NCI-H1436 treated with DMSO at 0.1 percent for 48 hours (cell line): ENCODE data around the gene SNX27.
A peak's percentile ranks its signal among the peaks of the same experiment; 100 is the strongest.
"Not testable (repeated sequence)": the region's sequence is repeated elsewhere in the genome, so short reads cannot be mapped to it uniquely, and the experiment has no call there.

Experiments
- DNase-seq: peaks from one replicate; lab custom pipeline; 2025; lab: John Stamatoyannopoulos, UW

The SNX27 gene

DNA sequence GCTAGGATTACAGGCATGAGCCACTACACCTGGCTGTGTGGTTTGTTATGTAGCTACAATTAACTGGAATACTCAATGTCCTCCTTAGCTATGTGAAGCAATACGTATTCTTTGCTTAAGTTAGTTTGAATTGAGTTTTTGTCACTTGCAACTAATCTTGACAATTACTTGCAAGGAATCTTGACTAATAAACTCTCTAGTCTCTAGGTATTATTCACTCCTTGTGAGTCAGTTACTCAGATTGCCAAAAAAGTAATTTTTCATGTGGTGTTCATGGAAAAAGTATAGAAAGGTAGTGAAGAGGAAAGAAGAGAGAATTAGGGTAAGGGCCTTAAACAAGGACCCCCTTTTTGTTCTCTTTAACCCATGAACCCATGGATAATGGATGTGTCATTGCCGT, 7.6 kb upstream of the SNX27 start:
- no peak for DNase-seq

DNA sequence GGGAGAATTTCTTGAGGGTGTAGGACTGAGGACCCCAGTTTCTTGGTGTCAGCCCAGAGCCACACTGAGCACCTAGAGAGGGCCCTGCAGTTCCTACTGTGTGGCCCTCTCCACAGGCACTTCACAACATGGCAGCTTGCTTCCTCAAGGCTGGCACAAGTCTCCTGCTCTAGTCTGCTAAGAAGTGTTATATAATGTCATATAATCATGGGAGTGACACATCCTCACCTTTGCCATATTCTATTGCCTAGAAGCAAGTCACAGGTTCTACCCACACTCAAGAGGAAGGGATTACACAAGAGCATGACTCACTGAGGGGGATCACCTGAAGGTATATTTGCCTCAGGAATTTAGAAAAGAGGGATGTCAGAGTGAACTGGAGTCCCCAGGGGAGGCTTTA, 5.5 kb upstream of the SNX27 start:
- no peak for DNase-seq

DNA sequence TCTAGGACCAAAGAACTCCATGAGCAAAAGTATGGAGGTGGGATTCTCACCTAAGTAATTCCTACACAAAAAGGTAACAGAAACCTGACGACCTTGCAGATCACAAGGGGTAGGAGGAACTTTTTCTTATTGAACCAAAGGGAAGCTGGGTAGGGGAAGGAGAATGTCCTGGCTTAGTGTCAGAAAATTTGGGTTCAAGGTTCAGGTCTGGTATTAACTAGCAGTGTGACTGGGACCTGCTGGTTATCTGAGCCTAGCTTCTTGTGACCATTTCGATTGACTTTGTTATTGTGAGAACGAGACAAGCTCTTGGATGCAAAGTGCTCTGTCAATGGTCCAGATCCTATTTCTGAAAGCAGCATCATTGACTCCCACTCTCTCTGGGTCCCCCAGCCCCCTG, 5.0 kb upstream of the SNX27 start:
- no peak for DNase-seq

DNA sequence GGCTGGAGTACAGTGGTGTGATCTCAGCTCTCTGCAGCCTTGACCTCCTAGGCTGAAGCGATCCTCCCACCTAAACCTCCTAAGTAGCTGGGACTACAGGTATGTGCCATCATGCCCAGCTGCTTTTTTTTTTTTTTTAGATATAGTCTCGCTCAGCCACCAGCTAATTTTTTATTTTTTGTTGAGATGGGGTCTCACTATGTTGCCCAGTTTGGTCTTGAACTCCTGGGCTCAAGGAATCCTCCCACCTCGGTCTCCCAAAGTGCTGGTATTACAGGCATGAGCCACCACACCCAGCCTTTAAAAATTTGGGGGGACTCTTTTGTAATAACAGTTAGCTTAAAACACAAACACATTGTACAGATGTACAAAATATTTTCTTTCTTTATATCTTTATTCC, 1.7 kb upstream of the SNX27 start:
- no peak for DNase-seq

DNA sequence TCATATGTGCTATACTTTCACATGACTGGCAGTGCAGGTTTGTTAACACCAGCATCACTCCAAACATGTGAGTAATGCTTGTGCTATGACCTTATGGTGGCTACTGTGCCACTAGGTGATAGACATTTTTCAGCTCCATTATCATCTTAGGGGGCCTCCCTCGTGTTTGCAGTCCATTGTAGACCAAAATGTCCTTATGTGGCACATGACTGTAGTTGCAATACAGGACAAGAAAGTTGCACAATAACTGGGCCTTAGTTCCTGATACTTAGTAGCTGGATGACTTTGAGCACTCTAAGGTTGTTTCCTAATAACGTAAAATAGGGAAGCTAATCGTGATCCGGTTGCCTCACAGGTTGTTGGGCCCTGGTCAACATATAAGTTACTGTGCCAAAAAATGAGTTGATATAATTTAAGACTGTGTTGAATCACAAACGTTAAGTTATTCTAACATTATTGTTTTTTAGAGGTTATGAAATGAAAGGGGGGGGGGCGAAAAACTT, 511 bp upstream of the SNX27 start:
- no peak for DNase-seq

DNA sequence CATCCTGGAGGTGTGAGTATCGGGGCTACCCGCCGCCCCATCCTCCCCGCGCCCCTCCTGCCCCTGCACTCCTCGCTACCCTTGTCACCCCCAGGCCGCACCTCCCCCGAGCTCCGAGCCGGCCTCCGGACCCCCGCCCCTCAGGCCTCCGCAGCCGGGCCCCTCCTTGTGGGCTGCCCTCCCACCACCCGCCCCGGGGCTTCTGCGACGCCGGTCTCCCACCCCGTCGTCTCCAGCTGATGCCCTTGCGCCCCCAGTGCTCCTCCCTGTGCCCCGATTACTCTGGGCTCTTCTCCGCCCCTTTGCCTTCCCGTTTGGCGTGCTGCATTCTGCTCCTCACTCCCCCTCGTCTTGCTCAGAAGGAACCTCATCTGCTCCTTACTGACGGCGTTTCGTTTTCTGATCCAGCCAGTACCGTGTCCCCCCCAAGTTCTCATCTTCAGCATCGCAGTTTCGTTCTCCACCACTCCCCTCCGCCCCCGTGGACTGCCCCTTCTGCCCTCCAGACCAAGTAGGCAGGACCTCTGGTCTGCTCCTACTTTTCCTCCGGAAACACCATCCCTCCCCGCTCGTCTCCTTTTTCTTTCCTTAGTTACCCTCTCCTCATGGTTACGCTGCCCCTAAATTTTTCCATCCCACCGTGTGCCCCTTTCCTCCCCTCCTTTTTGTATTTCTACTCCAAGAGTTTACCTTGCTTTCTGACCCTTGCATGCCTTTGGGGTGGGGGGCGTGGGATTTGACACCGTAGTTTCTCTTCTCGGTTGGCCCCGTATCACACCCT, 841 bp downstream of the SNX27 start:
- DNase-seq: no peak

DNA sequence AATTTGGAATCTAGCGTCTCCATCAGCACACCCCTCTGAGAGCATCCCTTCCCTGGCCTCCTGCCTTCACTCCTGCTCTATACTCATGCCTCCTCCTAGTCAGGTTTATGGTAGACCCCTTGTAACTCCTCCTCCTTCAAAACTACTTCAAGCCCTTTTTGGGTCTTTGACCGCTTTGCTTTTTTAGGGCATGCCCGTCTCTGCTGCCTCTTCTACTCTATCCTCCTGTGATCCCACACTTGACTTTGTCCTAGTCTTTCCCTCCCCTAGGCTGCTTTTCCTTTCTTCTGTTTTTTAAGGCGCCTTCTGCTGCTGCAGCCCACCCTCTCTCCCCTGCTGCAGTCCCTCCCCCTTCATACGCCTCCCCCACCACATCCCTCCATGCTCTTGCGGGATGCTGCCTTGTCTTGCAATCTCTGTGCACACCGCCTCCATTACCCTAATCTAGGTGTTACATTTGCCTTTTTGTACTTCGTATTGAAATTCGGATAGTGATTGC, 1.5 kb downstream of the SNX27 start:
- DNase-seq: no peak

DNA sequence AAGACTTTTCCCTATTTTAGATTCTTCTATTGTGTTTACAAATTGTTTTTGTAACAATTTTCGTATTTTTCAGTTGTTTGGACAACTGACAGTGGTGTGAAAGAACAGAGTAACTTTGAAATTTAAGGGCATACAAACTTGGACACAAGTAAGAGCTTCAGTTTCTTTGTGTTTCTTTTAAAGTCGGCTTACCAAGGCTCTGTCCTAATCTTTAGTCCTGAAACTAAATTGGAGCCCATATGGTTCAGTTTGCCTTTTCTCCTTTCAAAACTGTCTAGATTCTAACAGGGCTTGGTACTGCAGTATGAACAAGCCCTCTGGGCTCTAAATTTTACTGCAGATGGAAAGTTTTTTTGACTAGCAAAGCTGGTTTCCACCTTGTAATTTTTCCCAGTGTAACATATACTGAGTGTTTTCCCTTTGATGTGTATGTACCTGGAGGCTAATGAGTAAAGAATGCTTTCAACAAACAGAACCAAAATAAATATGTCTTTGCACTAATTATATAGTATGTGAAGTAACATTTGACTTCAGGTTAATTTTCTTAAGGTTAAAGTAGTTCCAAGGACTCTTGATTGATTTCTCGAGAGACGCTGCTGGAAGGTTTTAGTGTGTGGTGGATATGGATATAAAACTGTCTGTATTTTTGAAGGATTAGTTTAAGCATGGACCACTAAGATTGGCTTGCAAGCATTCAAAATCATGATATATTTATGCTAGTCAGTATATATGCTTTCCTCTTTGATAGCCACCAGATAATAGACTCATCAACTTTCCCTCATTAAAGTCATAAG, 4.1 kb downstream of the SNX27 start:
- no peak for DNase-seq

DNA sequence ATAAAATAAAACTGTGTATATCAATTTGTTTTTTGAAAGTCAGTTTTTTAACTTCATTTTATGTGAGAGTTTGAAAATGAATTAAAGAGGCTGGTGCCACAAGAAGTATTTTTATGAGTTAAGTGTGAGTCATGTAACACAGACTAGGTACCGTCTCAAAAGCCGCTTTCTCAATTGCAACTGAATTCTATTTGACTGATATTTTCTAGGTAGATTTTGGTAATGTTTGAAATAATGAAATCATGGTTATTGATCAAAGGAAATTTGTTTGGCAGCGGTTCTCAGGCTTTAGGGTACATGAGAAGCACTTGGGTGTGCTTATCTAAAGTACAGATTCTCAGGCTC, 4.6 kb downstream of the SNX27 start:
- no peak for DNase-seq

DNA sequence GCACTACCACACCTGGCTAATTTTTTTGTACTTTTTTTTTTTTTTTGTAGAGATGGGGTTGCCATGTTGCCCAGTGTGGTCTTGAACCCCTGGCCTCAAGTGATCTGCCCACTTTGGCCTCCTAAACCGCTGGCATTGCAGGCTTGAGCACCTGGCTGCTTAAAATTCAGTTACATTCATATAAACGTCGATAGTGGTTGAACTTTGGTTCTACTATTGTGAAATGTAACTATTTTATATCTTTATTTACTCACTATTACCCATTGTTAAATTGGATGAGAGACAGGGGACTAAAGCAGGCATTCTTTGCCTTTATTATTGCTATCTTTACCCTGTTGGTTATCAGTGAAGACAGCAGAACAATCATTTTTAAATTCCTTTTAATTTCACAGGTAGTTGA, 6.2 kb downstream of the SNX27 start:
- no peak for DNase-seq

DNA sequence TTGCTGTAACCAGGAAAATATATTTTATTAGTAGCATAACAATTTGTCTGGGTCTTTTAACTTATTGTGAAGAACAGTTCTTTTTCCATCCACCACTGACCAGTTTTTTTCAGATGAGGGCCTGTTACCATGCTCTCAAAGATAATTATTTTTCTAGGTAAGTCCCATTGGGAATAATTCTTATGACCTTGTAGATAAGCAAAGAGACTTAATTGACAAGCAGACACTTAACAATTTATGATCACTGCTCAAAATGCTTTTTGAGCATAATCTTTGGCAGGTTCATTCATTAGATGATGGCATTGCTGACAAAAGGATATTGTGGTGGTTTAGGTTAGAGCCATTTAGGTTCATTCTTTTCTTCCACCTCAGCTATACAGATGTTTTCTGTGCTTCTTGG, 6.6 kb downstream of the SNX27 start:
- peak; percentile 15 for DNase-seq

DNA sequence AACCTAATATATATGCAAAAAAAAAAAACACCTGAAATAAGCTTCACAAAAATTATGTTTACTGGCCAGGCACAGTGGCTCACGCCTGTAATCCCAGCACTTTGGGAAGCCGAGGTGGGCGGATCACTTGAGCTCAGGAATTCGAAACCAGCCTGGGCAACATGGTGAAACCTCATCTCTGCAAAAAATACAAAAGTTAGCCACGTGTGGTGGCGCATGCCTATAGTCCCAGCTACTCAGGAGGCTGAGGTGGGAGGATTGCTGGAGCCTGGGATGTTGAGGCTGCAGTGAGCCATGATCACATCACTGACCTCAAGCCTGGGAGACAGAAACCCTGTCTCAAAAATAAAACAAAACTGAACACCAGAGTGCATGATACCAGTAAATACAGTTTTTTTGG, 7.1 kb downstream of the SNX27 start:
- not testable (repeated sequence) for DNase-seq

DNA sequence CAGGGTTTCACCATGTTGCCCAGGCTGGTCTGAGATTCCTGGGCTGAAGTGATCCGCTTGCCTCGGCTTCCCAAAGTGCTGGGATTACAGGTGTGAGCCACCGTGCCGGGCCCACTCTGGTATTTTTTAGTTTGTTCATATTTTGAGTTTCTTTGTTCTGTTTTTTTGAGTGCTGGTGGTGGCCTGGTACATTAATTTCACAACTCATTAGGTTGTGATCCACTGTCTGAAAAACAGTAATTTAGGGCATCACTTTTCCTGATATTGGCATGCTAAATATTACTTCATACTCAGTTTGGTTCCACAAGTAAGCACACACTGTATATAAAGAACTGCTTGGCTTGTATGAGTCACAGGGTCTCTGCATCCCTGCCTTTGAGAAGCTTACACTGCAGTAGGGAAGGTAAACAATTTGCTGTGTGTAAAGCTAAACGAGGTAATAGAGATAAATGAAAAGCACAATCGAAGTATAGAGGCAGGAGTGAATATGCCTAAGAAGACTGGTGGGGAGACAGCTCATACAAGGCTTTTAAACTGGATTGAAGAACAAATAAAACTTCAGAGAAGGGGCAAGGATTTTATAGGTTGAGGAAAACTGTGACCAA, 7.7 kb downstream of the SNX27 start:
- no peak for DNase-seq

DNA sequence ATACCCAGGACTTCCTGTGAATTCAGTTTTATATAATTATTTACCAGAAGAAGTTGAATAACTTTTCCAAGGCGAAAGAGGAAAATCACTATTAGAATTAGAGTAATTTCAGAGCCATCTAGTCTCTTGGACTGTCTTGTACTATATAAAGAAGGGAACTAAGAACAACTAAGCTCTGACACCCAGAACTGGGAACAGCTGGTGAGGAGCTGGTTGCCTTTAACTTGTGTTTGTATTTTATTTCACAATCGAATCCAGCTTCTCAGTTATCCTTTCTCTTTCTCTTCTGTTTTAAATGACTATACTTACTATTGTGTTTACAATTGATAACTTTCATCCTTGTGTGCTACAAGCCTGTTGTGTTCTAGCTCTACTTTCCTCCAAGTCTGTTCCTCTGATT, 8.4 kb downstream of the SNX27 start:
- DNase-seq: no peak

DNA sequence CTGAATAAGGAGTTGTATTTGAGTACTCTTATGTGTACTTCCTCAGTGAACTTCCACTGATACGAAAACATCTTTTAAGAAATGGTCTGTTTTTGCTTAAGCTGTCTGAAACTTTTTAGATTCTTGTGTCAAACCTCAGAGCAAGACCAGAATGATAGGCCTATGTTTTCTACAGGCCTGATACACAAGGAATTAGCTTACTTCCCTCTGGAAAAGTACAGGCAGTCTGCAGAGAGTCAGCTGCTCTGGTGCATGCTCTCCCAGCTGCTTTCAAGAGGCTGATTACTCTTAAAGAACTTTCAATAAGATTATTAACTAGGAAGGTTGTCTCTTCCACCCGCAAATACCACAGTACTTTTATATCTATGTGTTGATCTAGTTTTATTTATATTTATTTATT, 9.5 kb downstream of the SNX27 start:
- DNase-seq: no peak

DNA sequence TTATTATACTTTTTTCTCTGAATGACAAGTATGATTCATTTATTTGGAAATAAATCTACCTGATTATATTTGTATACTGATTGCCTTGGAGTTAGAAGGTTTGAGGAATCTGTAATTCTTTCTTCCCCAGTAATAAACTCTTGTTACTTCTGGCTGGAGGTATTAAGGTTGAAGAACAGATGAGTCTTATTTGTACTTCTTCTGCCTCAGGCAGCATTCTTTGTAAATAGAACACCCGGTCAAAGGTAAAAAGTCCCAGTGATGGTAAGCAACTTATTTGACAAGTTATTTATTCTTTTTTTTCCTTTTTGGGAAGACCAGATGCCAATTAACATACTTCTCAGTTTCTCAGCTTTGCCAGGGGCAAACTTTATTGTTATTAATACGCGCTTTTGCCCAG, 12.9 kb downstream of the SNX27 start:
- DNase-seq: no peak

DNA sequence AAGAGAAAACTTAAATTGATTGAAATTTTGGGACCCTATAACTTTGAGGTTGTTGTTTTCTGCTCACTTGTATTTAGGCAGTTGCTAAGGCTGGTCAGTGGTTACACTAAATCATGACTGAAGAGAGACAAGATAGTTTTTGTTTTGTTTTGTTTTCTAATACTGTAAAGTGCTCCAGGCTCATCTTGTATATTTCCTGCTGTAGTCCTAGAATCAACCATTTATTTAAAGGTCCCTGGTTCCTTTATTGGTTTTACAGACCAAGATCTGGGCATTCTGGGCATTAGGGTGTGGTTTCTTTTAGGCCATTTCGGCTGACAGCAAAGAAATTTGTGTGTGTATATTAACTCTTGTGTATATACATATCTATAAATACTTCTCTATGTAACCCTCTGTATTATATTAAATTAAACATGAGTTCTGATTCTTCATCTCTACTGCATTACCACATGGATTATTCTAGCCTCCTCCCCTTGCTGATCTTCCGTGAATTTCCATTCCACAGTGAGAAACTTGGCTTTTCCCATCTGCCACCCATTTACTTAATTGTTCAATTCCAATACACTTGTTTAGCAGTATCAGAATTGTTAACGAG, 15.0 kb downstream of the SNX27 start:
- no peak for DNase-seq

DNA sequence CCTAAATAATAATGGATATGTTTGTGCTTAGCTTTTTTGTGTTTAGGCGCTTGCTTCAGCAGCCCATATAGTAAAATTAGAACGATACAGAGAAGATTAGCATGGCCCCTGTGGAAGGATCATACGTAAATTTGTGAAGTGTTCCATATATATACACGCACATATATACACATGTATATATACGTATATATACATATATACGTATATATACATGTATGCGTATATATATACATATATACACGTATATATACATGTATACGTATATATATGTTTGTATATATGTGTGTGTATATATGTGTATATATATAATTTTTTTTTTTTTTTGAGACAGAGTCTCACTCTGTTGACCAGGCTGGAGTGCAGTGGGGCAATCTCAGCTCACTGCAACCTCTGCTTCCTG, 17.4 kb downstream of the SNX27 start:
- DNase-seq: no peak

DNA sequence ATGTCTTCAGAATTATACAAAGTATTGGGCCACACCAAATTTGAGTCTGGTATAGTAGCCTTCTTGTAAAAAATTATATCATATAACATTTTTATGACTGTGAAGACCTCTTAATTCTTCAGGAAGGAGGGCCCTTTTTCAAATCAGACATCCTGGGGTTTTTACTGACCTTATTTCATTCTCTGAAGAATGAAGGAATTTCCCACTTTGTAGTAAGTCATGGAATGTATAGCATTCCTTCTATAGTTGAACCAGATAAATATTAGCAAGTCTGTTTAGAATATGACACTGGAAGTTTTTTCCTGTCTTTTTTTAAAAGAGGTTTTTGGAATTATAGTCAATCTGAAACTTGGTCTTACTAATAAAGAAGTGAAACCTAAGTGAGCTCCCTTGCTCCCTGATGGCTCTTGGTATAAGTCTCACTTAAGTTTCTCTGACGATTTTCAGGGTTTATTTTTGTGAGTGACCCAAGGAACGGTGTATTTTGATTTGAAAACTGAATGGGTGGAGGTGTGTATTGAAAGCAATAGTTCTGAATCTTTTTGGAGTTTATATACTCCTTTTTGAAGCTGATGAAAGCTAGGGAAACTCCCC, 23.7 kb downstream of the SNX27 start:
- no peak for DNase-seq

DNA sequence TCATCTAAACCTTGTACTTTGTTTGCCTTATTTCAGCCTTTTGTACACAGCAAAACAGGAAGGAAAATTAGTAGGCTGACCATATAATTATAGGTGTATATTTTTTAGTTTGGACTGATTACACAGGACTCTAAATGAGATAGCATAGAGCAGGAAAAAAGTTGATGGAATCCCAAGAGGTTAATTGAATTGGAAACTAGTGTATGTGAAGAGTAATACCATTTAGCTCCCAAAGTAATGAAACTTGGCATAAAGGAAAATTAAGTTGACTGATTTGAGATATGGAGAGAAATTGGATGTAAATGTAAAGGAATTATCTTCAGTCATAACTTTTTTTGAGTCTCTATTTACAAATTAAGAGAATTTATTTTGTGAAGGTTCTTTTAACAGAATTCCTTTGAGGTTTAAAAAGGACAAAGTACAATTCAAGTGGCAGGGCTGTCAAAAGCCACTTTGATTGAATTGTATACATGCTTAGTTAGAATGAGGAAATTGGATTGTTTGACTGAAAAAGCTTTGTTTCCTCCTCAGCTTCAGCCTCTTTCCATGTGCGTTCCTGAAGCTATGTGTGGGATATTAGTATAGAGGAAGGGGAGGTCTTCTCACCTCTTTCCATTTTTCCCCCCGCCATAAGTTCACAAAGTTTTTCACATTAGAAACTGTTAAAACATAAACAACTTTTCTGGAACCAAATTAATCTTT, 26.4 kb downstream of the SNX27 start:
- DNase-seq: no peak

DNA sequence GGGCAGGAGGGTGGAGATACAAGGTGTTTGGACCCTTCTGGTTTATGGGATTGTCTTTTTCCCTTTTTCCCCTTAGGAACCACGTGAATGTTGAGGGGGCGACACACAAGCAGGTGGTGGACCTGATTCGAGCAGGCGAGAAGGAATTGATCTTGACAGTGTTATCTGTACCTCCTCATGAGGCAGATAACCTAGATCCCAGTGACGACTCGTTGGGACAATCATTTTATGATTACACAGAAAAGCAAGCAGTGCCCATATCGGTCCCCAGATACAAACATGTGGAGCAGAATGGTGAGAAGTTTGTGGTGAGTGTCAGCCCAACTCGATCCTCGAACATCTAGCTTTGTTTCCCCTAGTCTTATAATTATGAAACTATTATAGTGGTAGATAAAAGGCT, 27.0 kb downstream of the SNX27 start:
- no peak for DNase-seq

DNA sequence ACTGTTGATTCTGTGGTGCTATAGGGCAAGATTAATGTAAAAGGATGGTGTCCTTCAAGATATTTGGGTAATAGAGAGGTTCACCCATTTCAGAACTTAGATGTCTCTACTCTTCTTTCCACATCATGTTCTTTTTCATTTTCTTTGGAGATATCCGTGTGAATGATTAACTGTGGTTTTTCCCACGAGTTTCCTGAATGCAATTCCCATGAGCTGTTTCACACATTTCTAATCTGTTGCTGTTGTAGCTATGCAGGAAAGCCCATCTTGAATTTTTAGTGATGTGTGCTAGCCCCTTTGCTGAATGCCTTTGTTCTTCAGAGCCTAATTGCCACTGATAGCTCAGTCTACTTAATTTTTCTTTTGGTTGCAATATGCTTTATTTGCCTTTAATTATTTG, 27.6 kb downstream of the SNX27 start:
- no peak for DNase-seq
